SK-N-SH (cell line): ENCODE results near the gene CFAP74. TPM values are rescaled to one million over a fixed set of nuclear protein-coding genes. Genes with fewer than 3 reads are reported as not detected.

ENCODE experiments used
- CTCF ChIA-PET: fragments of 300-600, 350-600 bp; formaldehyde crosslinking; extraction: SDS; loops from one replicate; lab custom pipeline; 2021; lab: Yijun Ruan, JAX
- POLR2A ChIA-PET: fragments of 350-600 bp; sonication (Branson Sonifier 250); formaldehyde crosslinking; extraction: SDS; loops from one replicate; lab custom pipeline; 2020; ENCODE audit warnings: antibody characterized with exemption, inconsistent platforms; lab: Yijun Ruan, JAX
- DNase-seq: peaks from one replicate; pipeline ENCODE4 v3.0.0; 2012
- H2AFZ ChIP-seq: fragments of 200-600 bp; sonication (generic); 2 replicates; pipeline ENCODE4 v1.8.1; 2016; ENCODE audit warnings: antibody characterized with exemption, mild to moderate bottlenecking, low read depth
- H3F3A ChIP-seq: fragments of 200-600 bp; sonication (generic); replicated peaks from 2 replicates; pipeline ENCODE3; 2016; ENCODE audit warnings: antibody characterized with exemption, mild to moderate bottlenecking; ENCODE audit not compliant: insufficient read depth
- H3K27ac ChIP-seq, 2 experiments: fragments of 200-500 bp in 1 of 2; fragments of 200-600 bp in 1 of 2; sonication (Bioruptor generic) in 1 of 2; sonication (generic), shearing (Covaris generic) in 1 of 2; 2 replicates each; pipeline versions ENCODE4 v1.5.1 to v1.6.1; 2014 to 2016; ENCODE audit warnings: low read depth in 2 of 2, inconsistent platforms in 1 of 2, low read length in 1 of 2, mild to moderate bottlenecking in 1 of 2, mixed read lengths in 1 of 2
- H3K27me3 ChIP-seq: fragments of 200-600 bp; sonication (generic), shearing (Covaris generic); 2 replicates; pipeline ENCODE4 v1.6.1; 2016; ENCODE audit warnings: mixed run types; ENCODE audit not compliant: insufficient read depth
- H3K36me3 ChIP-seq, 2 experiments: fragments of 200-500 bp in 1 of 2; fragments of 200-600 bp in 1 of 2; sonication (Bioruptor generic) in 1 of 2; sonication (generic) in 1 of 2; replicated peaks in 1 of 2; 2 replicates each; pipeline versions ENCODE3 to v1.5.1; 2014 to 2016; ENCODE audit warnings: low read length in 1 of 2, mild to moderate bottlenecking in 1 of 2; ENCODE audit not compliant: insufficient read depth in 2 of 2, control insufficient read depth in 1 of 2
- H3K4me1 ChIP-seq, 2 experiments: fragments of 200-500 bp in 1 of 2; fragments of 200-600 bp in 1 of 2; sonication (Bioruptor generic) in 1 of 2; sonication (generic), shearing (Covaris generic) in 1 of 2; 2 replicates each; pipeline versions ENCODE4 v1.5.1 to v1.6.1; 2014 to 2016; ENCODE audit warnings: low read depth in 1 of 2, low read length in 1 of 2, mixed run types in 1 of 2; ENCODE audit not compliant: insufficient read depth in 2 of 2, control insufficient read depth in 1 of 2
- H3K4me2 ChIP-seq: fragments of 200-600 bp; sonication (generic), shearing (Covaris generic); 2 replicates; pipeline ENCODE4 v1.6.1; 2017; ENCODE audit warnings: mixed run types
- H3K4me3 ChIP-seq, 2 experiments: fragments of 200-500 bp in 1 of 2; fragments of 200-600 bp in 1 of 2; sonication (Bioruptor generic) in 1 of 2; sonication (generic), shearing (Covaris generic) in 1 of 2; 2 replicates each; pipeline versions ENCODE4 v1.5.1 to v1.8.1; 2014 to 2016; ENCODE audit warnings: low read depth in 2 of 2, inconsistent platforms in 1 of 2, low read length in 1 of 2, mild to moderate bottlenecking in 1 of 2, mixed read lengths in 1 of 2, moderate library complexity in 1 of 2
- H3K79me2 ChIP-seq: fragments of 200-600 bp; sonication (generic); 2 replicates; pipeline ENCODE4 v1.8.1; 2017; ENCODE audit warnings: mild to moderate bottlenecking; ENCODE audit not compliant: insufficient read depth
- H3K9ac ChIP-seq: fragments of 200-600 bp; sonication (generic); 2 replicates; pipeline ENCODE4 v1.6.1; 2017; ENCODE audit warnings: mixed run types
- H3K9me2 ChIP-seq: fragments of 200-600 bp; sonication (generic); 2 replicates; pipeline ENCODE4 v1.6.1; 2017; ENCODE audit warnings: mixed run types
- H3K9me3 ChIP-seq: fragments of 200-600 bp; sonication (generic); 2 replicates; pipeline ENCODE4 v1.6.1; 2017; ENCODE audit warnings: mixed run types, mild to moderate bottlenecking, moderate library complexity
- H4K20me1 ChIP-seq: fragments of 200-600 bp; sonication (generic); 2 replicates; pipeline ENCODE4 v1.6.1; 2017; ENCODE audit warnings: mild to moderate bottlenecking, mixed run types; ENCODE audit not compliant: insufficient read depth
- ELF1 ChIP-seq: IDR thresholded peaks from 2 replicates; pipeline ENCODE4 v1.4.0; 2012
- EP300 ChIP-seq, 2 experiments: IDR thresholded peaks; 2 replicates each; pipeline versions ENCODE4 v1.4.0 to v1.6.1; 2012; ENCODE audit warnings: borderline replicate concordance in 1 of 2, low read depth in 1 of 2, low read length in 1 of 2
- EZH2phosphoT487 ChIP-seq: fragments of 200-600 bp; sonication (generic); IDR thresholded peaks from 2 replicates; pipeline ENCODE4 v1.6.1; 2017; ENCODE audit warnings: low read depth, mixed run types, mild to moderate bottlenecking, antibody characterized with exemption, moderate library complexity, borderline replicate concordance
- FOSL2 ChIP-seq: IDR thresholded peaks from 2 replicates; pipeline ENCODE4 v1.4.0; 2012; ENCODE audit warnings: low read depth, mild to moderate bottlenecking, moderate library complexity, borderline replicate concordance
- FOXJ3 ChIP-seq: sonication (generic); formaldehyde crosslinking; IDR thresholded peaks from 2 replicates; pipeline ENCODE4 v1.5.1; 2020; ENCODE audit warnings: mild to moderate bottlenecking, missing genetic modification reagents
- FOXM1 ChIP-seq: IDR thresholded peaks from 2 replicates; pipeline ENCODE4 v1.4.0; 2012; ENCODE audit warnings: low read depth, mild to moderate bottlenecking
- GATA2 ChIP-seq: sonication (generic); formaldehyde crosslinking; IDR thresholded peaks from 2 replicates; pipeline ENCODE4 v1.5.0; 2020; ENCODE audit warnings: mild to moderate bottlenecking, missing genetic modification reagents
- IRF3 ChIP-seq: fragments of 150-350 bp; IDR thresholded peaks from 2 replicates; pipeline ENCODE4 v1.6.1; 2016; ENCODE audit warnings: mild to moderate bottlenecking, low read depth, low read length
- MEF2A ChIP-seq: IDR thresholded peaks from 2 replicates; pipeline ENCODE4 v1.4.0; 2012; ENCODE audit warnings: low read depth, borderline replicate concordance
- NRF1 ChIP-seq: IDR thresholded peaks from 2 replicates; pipeline ENCODE4 v1.6.1; 2012; ENCODE audit warnings: low read depth, mild to moderate bottlenecking, low read length
- RAD21 ChIP-seq: IDR thresholded peaks from 2 replicates; pipeline ENCODE4 v1.6.1; 2012; ENCODE audit warnings: mild to moderate bottlenecking, low read length
- RCOR1 ChIP-seq: fragments of 150-350 bp; IDR thresholded peaks from 2 replicates; pipeline ENCODE4 v1.6.1; 2017; ENCODE audit warnings: antibody characterized with exemption, low read length
- RFX5 ChIP-seq: IDR thresholded peaks from 2 replicates; pipeline ENCODE4 v1.6.1; 2012; ENCODE audit warnings: mild to moderate bottlenecking, improper control_type of control experiment, low read length
- RXRA ChIP-seq: IDR thresholded peaks from 2 replicates; pipeline ENCODE4 v1.4.0; 2012; ENCODE audit warnings: low read depth, mild to moderate bottlenecking, borderline replicate concordance
- TAF1 ChIP-seq: IDR thresholded peaks from 2 replicates; pipeline ENCODE4 v1.6.1; 2012; ENCODE audit warnings: low read depth, mild to moderate bottlenecking, low read length, moderate library complexity, borderline replicate concordance
- TCF12 ChIP-seq: IDR thresholded peaks from 2 replicates; pipeline ENCODE4 v1.4.0; 2012
- USF1 ChIP-seq: IDR thresholded peaks from 2 replicates; pipeline ENCODE4 v1.4.0; 2012; ENCODE audit warnings: low read depth, borderline replicate concordance
- USF2 ChIP-seq: fragments of 150-350 bp; IDR thresholded peaks from 2 replicates; pipeline ENCODE4 v1.6.1; 2017; ENCODE audit warnings: antibody characterized with exemption, low read length, low read depth, borderline replicate concordance
- YY1 ChIP-seq: IDR thresholded peaks from 2 replicates; pipeline ENCODE4 v1.4.0; 2012; ENCODE audit warnings: low read depth, mild to moderate bottlenecking
- ZBTB33 ChIP-seq: IDR thresholded peaks from 2 replicates; pipeline ENCODE4 v1.4.0; 2012; ENCODE audit warnings: low read depth, borderline replicate concordance
- WGBS: methylation state at CpG from one replicate; pipeline ENCODE4 v1.1.6; 2017; ENCODE audit warnings: low lambda C conversion rate; 5-methylcytosine and 5-hydroxymethylcytosine counted together
- polyA plus RNA-seq, 3 experiments: library from polyadenylated mRNA; depleted of rRNA; stranded (reverse); fragments of >200 nt; gene quantifications; 2 replicates each; pipeline ENCODE4 v1.2.3, GENCODE V29; 2012

Gene CFAP74
- polyA plus RNA-seq, 1 of the 3 experiments (the other 2 are of a cell fraction) = not detected

GRCh38 chr1:1996207-1996651 lies 7.4 kb downstream of the CFAP74 start:
- Histone ChIP-seq H3K36me3 (no peaks in the 10 kb centered on the region), H2AFZ (no peak overlapping the region)
- no peak for TF ChIP-seq NRF1
- no peak for TF ChIP-seq RCOR1
- TF ChIP-seq EZH2phosphoT487 = no peak
- TF ChIP-seq USF1 = no peak
- TF ChIP-seq MEF2A = no peak
- TF ChIP-seq TAF1 = no peak
- no peak for TF ChIP-seq FOXM1
- no peak for TF ChIP-seq USF2
- no peak for TF ChIP-seq RFX5
- no peak for TF ChIP-seq GATA2 (CRISPR knock-in tag)
- no peak for TF ChIP-seq IRF3
- TF ChIP-seq TCF12 = no peak
- TF ChIP-seq, all 33 proteins: peak for 0
- Histone ChIP-seq H3K27me3 (no peaks in the 10 kb centered on the region), H3K79me2 (no peaks in the 10 kb centered on the region), H3K9me3 (no peaks in the 10 kb centered on the region), H3F3A (no peaks in the 10 kb centered on the region), H3K9me2 (no peaks in the 10 kb centered on the region), H3K4me2 (no peak overlapping the region), H4K20me1 (no peaks in the 10 kb centered on the region), H3K9ac (no peak overlapping the region), H3K4me3 (no peak overlapping the region), H3K27ac (no peak overlapping the region), H3K4me1 (no peaks in the 10 kb centered on the region)
- ChIA-PET POLR2A (no interaction called here), CTCF (interaction anchor here (0.8 to 1.5 kb wide), 2 partner anchors 35 to 48 kb away, joined by 4 read pairs; no protein-coding TSS in a partner anchor)
- DNase-seq = no peak
- 65% methylated on average over 12 of the region's 12 CpGs for WGBS

GRCh38 chr1:1994536-1994935 lies 9.1 kb downstream of the CFAP74 start:
- Histone ChIP-seq H3K79me2 (no peaks in the 10 kb centered on the region), H3K4me2 (no peak overlapping the region), H3K4me3 (no peak overlapping the region), H2AFZ (no peak overlapping the region), H3K9me3 (no peaks in the 10 kb centered on the region), H3K27ac (no peak overlapping the region), H3F3A (no peaks in the 10 kb centered on the region), H3K9ac (no peak overlapping the region), H3K36me3 (no peaks in the 10 kb centered on the region), H3K27me3 (no peaks in the 10 kb centered on the region), H4K20me1 (no peaks in the 10 kb centered on the region), H3K9me2 (no peaks in the 10 kb centered on the region), H3K4me1 (no peaks in the 10 kb centered on the region)
- TF ChIP-seq IRF3 (no peak), FOXM1 (no peak), ZBTB33 (no peak), TCF12 (no peak), RXRA (no peak), MEF2A (no peak), RCOR1 (no peak), RAD21 (no peak), EP300 (IDR thresholded peaks at IDR 0.05; ENCODE audit: borderline replicate concordance in 1 of 2, low read depth in 1 of 2, low read length in 1 of 2) (no peak), ELF1 (no peak), FOSL2 (no peak), FOXJ3 (no peak), GATA2 (CRISPR knock-in tag) (no peak), YY1 (no peak)
- POLR2A ChIA-PET = no interaction called here
- CTCF ChIA-PET = no interaction called here
- 77% methylated on average over 8 of the region's 8 CpGs for WGBS
- DNase-seq = no peak
